ENCODE measurements around the gene NUP43.
"Not testable (repeated sequence)": the region's sequence is repeated elsewhere in the genome, so short reads cannot be mapped to it uniquely, and the experiment has no call there.

NUP43 gene, protein sequence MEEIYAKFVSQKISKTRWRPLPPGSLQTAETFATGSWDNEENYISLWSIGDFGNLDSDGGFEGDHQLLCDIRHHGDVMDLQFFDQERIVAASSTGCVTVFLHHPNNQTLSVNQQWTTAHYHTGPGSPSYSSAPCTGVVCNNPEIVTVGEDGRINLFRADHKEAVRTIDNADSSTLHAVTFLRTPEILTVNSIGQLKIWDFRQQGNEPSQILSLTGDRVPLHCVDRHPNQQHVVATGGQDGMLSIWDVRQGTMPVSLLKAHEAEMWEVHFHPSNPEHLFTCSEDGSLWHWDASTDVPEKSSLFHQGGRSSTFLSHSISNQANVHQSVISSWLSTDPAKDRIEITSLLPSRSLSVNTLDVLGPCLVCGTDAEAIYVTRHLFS

DNA sequence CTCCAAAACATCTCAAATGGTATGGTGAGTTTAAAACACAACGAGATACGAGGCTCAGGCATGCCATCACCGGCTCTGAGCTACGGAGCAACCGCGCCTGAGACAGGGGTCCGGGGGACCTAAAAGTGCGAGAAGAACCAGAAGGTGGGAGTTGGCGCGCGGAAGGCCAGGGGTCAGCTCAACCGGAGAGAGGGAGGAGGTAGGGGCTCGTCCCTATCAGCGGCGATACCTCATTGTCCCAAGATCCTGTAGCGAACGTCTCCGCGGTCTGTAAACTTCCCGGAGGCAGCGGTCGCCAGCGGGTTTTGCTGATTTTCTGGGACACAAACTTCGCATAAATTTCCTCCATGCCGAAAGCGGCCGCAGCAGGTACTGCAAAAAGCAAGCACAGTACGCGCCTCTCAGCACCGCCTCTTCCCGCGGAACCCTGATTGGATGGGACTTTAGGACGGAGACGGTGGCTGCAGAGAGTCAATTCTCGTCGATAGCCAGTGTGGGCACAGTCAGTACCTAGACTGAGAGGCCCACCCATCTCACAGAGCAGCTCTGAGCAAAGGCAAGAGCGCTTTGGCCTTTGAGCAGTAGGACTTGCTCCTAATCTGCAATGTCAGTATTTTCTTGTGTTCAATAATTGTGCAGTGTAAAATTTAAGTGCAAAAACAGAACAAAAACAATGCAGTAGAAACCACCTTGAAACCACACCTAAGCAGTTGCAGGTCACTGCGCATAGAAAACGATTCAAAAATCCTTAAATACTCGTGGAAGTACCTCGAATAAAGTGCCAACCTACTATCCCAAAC lies at the start of gene NUP43:
Gene NUP43, minus strand, starts transcription at position 383 of the 800 bp plus-strand sequence. Its CDS starts 34 bp downstream, at position 349.
- DNase-seq (ENCODE audit: low read depth) = peak; percentile 87

DNA sequence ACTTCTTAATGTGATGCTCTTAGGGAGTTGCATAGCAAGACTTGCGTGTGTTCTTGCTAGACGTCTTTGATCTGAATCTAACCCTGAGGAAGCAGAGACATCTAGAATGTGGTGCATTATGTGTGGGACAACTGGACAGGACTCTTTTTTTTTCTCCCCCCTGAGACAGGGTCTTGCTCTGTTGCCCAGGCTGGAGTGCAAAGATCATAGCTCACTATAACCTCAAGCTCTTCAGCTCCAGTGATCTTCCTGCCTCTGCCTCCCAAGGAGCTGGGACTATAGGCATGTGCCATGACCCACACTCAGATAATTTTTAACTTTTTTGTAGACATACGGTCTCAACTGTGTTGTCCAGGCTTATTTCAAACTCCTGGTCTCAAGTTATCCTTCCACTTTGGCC lies 37.2 kb upstream of the NUP43 start:
- no peak for DNase-seq (ENCODE audit: low read depth)

DNA sequence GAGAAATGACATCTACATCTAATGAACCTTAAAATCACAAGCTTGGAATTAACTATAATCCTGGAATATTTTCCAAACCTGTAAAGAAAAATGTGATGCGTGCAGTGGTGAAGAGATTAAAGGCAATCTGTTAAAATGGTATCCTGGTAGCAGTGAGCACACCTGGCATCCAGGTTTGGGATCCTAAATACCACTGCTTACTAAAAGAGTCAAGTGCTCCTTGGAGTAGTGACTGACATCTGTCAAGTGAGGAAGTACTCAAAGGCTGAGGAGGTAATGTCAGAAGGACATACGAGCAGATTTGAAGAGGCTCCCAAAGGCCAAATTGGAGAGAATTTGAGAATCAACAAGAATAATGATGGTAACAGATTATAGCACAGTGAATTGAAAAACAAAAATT lies 36.0 kb upstream of the NUP43 start:
- DNase-seq (ENCODE audit: low read depth) = no peak

DNA sequence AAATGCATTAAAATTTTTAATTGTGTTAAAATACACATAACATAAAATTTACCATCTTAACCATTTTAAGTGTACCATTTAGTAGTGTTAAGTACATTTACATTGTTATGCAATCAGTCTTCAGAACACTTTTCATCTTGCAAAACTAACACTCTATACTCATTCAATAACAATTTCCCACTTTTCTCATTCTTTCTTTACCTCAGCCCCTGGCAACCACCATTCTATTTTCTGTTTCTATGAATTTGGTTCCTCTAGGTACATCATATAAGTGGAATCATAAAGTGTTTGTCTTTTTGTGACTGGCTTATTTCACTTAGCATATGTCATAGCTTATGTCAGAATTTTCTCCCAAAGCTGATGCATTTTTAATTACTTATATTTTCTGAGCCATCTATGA lies 35.4 kb upstream of the NUP43 start:
- DNase-seq (ENCODE audit: low read depth) = no peak

DNA sequence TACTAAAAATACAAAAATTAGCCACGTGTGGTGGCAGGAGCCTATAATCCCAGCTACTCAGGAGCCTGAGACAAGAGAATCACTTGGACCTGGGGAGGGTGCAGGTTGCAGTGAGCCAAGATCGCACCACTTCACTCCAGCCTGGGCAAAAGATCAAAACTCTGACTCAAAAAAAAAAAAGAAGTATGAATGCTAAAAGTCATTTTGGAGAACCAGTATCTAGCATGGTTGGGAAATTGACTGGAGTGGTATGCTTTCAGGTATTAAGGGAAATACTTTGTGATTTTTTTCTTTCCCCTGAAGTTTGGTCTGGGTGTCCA lies 33.3 kb upstream of the NUP43 start:
- no peak for DNase-seq (ENCODE audit: low read depth)

DNA sequence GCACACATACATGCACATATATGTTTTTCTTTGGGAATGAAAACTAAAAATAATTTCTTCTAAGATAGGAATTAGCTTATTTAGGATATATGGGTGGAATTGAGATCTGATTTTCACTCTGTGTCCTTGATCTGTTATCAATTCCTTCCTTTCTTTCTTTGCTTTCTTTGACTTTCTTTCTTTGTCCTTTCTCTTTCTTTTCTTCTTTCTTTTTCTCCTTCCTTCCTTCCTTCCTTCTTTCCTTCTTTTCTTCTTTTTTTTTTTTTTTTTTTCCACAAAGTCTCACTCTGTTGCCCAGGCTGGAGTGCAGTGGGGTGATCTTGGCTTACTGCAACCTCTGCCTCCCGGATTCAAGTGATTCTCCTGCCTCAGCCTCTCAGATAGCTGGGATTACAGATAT lies 31.3 kb upstream of the NUP43 start:
- DNase-seq (ENCODE audit: low read depth) = no peak

DNA sequence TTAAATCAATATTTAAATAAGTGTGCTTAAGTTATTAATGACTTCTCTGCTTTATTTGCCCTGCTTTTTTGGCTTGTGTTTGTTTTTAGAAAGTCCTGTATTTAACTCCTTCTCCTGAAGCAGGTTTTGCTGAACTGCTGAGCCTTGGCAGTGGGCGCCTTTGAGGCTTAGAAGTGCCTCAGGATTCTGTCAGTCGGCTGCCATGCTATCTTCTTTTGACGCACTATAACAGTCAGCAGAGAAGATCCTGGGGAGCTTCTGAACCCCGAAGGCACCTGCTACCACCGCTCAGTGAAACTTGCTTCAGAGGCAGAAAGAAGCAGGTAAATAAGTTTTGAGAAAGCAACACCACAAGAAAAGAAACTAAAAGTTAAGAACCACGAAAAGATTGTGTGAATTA lies 25.6 kb upstream of the NUP43 start:
- DNase-seq (ENCODE audit: low read depth) = no peak

DNA sequence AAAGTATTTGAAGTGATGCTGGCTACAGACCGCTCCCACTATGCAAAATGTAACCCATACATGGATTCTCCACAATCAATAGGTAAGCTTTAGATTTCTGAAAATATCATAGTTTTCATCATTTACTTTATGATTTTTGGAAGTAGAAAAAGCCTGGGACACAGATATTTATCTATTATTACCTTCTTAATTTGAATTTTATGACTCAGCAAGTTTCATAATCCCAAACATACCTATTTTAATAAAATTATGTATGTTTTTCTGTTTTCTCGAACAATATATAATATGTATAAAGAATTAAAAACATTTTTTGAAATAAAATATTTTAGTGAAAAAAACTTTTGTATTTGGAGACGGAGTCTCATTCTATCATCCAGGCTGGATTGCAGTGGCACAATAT lies 24.9 kb upstream of the NUP43 start:
- no peak for DNase-seq (ENCODE audit: low read depth)

DNA sequence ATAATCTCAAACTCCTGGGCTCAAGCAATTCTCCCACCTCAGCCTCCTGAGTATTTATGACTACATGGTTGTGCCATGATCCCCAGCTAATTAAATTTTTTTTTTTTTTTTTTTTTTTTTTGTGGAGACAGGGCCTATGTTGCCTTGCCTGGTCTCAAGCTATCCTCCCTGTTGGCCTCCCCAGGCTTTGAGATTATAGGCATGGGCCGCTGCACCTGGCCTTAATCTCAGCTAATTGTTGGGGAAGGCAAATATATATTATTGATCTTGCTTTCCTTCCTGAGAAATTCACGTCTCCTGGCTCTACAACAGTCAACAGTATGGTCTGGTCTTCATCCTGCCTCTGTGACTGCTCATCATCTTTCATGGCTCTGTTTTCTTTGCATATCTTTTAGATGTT lies 23.3 kb upstream of the NUP43 start:
- no peak for DNase-seq (ENCODE audit: low read depth)

DNA sequence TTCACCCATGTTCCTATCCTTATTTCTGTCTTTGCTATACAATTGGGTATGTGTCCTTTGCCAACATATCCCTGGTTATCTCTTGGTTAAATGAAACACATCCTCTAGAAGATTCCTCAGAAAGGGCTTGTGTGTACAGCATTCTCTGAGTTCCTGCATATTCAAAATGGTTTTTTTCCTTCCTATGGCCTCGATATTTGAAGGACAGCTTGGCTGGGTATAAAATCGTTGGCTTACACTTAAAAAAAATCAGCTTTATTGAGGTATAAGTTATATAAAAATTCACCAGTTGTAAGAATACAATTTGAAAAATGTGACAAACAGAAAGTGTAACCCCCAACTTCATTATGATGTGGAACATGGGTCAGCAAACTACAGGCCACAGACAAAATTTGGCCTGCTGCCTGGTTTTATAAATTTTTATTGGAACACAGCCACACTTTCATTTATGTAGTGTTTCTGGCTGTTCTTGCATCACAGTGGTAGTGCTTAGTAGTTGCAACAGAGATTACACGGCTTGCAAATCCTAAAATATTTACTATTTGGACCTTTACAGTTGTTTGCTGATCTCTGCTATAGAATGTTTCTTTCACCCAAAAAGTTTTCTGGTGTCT lies 19.9 kb upstream of the NUP43 start:
- DNase-seq (ENCODE audit: low read depth) = peak; percentile 86

DNA sequence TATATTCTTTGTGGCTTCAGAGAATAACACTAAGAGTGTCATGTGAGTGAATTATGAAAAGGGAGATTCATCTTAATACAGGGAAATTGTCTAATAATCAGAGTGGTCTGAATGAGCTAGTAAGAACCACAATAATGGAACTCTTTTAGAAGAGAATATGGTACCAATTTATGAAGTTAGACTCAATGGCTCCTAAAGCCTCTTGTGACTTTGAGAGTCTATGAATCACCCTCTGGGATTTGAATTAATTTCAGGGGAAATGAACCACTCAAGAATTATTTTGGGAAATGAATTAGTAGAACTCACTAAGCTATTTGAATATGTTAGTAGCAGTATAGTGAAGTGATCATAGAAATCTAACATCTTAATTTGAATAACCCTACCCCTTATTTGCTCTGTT lies 17.5 kb upstream of the NUP43 start:
- no peak for DNase-seq (ENCODE audit: low read depth)

DNA sequence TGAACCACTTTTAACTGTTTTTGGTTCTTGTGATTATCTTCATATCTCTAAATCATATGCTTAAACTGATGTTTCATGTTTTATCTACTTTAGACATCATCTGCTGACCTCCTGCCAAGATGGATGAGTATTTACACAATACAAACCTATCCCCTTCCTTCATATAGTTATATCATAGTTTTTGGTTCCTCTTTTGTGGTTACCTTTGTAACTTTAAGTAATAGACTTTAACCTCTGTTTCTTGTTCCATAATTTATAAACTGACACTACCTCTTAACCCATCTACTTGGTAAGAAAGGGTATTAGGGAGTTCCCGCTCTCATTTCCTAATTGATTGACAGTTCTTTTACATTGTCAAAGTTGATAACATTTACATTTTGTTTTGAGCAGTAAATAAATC lies 15.1 kb upstream of the NUP43 start:
- DNase-seq (ENCODE audit: low read depth) = no peak

DNA sequence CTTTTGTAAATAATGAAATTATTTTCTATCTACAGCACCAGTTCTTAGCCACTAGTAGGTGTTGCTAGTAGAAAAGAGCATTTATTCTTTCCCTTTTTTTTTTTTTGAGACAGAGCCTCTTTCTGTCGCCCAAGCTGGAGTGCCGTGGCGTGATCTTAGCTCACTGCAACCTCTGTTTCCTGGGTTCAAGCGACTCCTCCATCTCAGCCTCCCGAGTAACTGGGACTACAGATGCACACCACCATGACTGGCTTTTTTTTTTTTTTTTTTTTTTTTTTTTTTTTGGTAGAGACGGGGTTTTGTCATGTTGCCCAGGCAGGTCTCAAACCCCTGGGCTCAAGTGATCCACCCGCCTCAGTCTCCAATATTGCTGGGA lies 9.9 kb upstream of the NUP43 start:
- DNase-seq (ENCODE audit: low read depth) = no peak

DNA sequence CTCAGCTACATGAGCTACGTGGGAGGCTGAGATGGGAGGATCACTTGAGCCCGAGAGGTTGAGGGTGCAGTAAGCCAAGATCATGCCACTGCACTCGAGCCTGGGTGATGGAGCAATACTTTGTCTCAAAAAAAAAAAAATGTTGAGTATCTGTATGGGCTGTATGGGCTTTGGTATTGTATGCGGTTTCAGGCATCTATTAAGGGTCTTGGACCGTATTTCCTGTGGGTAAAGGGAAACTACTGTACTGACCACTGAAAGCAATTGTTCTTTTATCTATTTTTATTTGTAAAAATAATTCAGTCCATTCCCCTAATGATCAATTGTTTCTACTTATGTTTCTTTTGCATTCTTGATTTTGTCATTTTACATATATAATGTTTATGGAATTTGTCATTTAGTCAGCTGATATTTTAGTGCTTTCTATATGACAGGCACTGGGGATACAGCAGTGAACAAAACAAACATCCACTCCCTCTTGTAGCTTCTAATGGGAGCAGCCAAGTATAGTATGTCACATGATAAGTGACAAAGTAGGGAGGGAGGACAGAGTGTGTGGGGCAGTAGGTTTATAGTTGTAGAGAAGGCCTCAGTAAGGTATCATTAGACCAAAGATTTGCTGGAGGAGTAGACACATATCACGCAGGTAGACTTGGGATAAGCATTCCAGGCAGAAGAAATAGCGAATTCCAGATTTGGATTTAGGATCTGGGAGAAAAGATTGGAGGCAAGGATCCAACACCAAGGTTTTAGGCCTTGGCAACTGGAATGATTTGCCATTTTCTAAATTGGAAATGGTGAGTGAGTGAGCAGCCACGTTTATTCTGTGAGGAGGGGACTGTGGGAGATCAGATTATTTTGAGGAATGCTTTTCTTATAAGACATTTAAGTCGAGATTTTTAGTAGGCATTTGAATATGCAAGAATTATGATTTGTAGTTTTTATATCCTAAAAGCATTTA lies 9.3 kb upstream of the NUP43 start:
- DNase-seq (ENCODE audit: low read depth) = no peak

DNA sequence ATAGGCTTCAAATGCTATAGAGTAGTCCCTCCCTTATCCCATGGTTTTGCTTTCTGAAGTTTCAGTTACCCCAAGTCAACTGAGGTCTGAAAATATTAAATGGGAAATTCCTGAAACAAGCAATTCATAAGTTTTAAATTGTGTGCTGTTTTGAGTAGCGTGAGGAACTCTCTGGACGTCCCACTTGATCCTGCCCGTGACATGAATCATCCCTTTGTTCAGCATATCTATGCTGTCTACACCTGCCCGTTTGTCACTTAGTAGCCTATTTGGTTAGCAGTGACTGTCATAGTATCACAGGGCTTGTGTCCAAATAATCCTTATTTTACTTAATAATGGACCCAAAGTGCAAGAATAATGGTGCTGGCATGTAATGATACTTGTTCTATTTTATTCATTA lies 8.2 kb upstream of the NUP43 start:
- no peak for DNase-seq (ENCODE audit: low read depth)

DNA sequence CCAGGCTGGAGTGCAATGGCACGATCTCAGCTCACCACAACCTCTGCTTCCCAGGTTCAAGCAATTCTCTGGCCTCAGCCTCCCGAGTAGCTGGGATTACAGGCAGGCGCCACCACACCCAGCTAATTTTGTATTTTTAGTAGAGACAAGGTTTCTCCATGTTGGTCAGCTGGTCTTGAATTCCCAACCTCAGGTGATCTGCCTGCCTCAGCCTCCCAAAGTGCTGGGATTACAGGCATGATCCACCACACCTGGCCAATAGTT lies 7.0 kb upstream of the NUP43 start:
- DNase-seq (ENCODE audit: low read depth) = not testable (repeated sequence)

DNA sequence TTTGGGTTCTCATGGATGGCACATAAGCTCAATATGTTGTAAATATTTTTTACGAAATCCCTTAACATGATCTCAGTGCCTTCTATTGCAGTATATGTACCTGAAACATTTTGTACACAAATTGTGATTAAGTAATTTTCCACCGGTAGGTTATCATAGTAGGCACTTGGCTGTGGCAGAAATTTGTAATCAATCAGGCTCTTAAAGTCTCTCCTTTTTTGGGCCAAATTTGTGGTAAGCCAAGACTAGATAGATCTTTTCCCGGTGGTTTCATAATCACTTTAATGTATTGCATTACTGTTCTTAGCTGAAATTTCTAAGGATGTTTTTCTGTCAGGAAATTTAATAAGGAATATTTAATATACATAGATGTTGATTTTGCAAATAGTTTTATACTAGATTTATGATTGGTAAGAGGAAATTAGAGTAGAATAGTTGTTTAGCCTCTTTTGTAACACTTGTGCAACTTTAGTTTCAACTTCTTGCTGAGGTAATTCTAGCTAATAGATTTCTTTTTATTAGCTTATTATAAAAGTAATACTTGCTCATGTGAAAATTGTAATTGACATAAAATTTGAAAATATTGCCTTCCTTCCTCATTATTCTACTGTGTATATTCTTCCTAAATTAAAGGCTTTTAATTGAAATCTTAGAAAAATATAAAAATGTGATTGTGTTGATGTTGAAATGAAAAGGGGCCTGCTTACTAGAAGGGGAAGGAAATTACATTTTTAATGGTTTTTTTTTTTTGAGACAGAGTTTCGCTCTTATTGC lies 6.5 kb upstream of the NUP43 start:
- DNase-seq (ENCODE audit: low read depth) = no peak

DNA sequence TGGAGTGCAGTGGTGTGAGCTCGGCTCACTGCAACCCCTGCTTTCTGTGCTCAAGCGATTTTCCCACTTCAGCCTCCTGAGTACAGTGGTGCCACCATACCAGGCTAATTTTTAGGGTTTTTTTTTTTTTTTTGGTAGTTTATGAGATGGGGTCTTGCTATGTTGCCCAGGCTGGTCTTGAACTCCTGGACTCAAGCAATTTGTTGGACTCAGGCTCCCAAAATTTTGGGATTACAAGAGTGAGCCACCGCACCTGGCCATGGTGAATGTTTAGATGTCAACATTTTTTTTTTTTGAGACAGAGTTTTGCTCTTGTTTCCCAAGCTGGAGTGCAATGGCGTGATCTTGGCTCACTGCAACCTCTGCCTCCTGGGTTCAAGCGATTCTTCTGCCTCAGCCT lies 5.6 kb upstream of the NUP43 start:
- not testable (repeated sequence) for DNase-seq (ENCODE audit: low read depth)

DNA sequence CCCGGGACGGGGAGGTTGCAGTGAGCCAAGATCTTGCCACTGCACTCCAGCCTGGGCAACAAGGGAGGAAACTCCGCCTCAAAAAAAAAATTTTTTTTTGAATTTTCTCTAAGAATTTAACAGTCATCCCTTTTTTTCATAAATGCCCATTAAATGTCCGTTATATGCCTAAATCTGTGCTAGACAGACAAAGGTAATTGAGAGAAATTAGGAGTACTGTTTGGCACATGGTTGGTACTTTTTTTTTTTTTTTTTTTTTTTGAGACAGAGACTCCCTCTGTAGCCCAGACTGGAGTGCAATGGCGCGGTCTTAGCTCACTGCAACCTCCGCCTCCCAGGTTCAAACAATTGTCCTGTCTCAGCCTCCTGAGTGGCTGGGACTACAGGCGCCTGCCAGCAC lies 4.9 kb upstream of the NUP43 start:
- DNase-seq (ENCODE audit: low read depth) = no peak

DNA sequence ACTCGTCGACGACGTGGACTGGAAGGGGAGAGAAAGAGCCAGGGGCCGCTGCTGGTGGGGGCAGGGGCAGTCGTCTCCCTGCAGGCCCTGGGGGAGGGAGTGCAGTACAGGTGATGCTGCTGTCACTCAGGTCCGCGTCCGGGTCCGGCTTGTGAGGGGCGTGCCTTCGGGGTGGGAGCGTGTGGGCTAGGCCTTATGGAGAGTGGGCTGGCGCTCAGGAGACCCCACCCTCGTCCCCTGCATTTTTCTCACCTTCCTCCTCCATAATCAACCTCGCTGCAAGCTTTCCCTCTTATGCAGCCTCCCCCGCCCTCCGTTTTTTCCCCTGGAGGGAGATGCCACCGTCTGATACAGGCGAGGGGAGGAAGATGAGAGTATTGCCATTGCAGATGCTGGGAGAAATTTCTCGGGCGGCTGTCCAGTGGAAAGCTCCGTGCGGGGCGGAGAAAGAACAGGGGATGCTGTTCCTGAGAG lies 3.8 kb upstream of the NUP43 start:
- DNase-seq (ENCODE audit: low read depth) = peak; percentile 10

DNA sequence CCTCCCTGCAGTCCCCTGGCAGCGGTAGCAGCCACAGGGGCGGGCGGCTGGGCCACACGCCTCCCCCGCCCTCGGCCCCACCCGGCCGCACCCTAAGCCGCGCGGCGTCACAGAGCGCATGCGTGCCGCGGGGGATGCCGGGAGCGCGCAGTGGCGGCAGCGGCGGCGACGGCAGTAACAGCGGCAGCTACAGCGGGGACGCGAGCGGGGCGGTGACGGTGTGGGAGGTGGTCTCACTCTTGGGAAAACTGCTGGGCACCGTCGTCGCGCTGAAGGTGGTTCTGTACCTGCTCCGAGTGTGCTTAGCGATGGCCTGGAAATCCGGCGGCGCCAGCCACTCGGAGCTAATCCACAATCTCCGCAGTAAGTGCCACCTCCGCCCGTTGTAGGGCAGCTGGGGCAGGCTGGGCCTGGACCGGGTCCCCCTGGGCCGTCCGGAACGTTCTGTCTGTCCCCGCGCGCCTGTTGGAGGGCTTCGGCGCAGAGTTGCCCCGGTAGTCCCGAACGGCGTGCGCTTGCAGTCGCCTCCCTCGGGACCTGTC lies 3.3 kb upstream of the NUP43 start, which contains the start of gene PCMT1:
Gene PCMT1, plus strand, starts transcription at position 148 of the 542 bp plus-strand sequence. Its CDS starts 161 bp downstream, at position 309.
- DNase-seq (ENCODE audit: low read depth) = peak; percentile 80
